ENCODE measurements around the gene PISD.

GRCh38 chr22:31659246-31659645, 2.8 kb downstream of the PISD start:
- TF ChIP-seq CTCF (IDR thresholded peaks at IDR 0.05) (no peak), EP300 (IDR thresholded peaks at IDR 0.05; ENCODE audit: low read depth) (no peak)
